Effector CD8-positive, alpha-beta T cell (primary cell): ENCODE data around the gene HTR2A.

Source experiments
- DNase-seq: peaks from one replicate; lab custom pipeline; 2025; lab: John Stamatoyannopoulos, UW

HTR2A gene

GRCh38 chr13:46871557-46871956 lies 25.3 kb downstream of the HTR2A start:
- DNase-seq, result no peak

GRCh38 chr13:46868091-46868490 lies 28.8 kb downstream of the HTR2A start:
- DNase-seq, result no peak

GRCh38 chr13:46866150-46866549 lies 30.7 kb downstream of the HTR2A start:
- DNase-seq, result no peak

GRCh38 chr13:46864941-46865340 lies 31.9 kb downstream of the HTR2A start:
- no peak for DNase-seq

GRCh38 chr13:46861959-46862358 lies 34.9 kb downstream of the HTR2A start:
- DNase-seq, result no peak

GRCh38 chr13:46860722-46861121 lies 36.1 kb downstream of the HTR2A start:
- DNase-seq, result no peak

- DNase-seq, result no peak
These were observed 38.1 kb downstream of the HTR2A start for GRCh38 chr13:46858776-46859175.

GRCh38 chr13:46858163-46858562 lies 38.7 kb downstream of the HTR2A start:
- no peak for DNase-seq

- DNase-seq, result no peak
These were observed 41.2 kb downstream of the HTR2A start for GRCh38 chr13:46855664-46856063.

- no peak for DNase-seq
These were observed 41.7 kb downstream of the HTR2A start for GRCh38 chr13:46855166-46855565.

GRCh38 chr13:46852168-46852567 lies 44.7 kb downstream of the HTR2A start:
- no peak for DNase-seq

GRCh38 chr13:46850214-46850613 lies 46.6 kb downstream of the HTR2A start:
- DNase-seq, result no peak

GRCh38 chr13:46846726-46847125 lies 50.1 kb downstream of the HTR2A start:
- DNase-seq, result no peak

- DNase-seq, result no peak
These were observed 51.7 kb downstream of the HTR2A start for GRCh38 chr13:46845146-46845545.

- DNase-seq, result no peak
These were observed 52.4 kb downstream of the HTR2A start for GRCh38 chr13:46844431-46844830.

- no peak for DNase-seq
These were observed 57.5 kb downstream of the HTR2A start for GRCh38 chr13:46839399-46839798.

GRCh38 chr13:46834657-46835056 lies 62.2 kb downstream of the HTR2A start:
- DNase-seq, result no peak

GRCh38 chr13:46831588-46832194 lies 65.2 kb downstream of the HTR2A start:
- DNase-seq, result no peak

GRCh38 chr13:46830405-46831005 lies 66.3 kb downstream of the HTR2A start:
- DNase-seq, result no peak

GRCh38 chr13:46822551-46822950 lies 74.3 kb downstream of the HTR2A start:
- no peak for DNase-seq

- no peak for DNase-seq
These were observed 78.9 kb downstream of the HTR2A start for GRCh38 chr13:46817838-46818476.

GRCh38 chr13:46817095-46817494 lies 79.8 kb downstream of the HTR2A start:
- no peak for DNase-seq

GRCh38 chr13:46816371-46816770 lies 80.5 kb downstream of the HTR2A start:
- no peak for DNase-seq
